K562 (cell line): ENCODE measurements around the gene ALDH3B2. TPM values are rescaled to one million over a fixed set of nuclear protein-coding genes. Genes with fewer than 3 reads are reported as not detected.
A peak's percentile ranks its signal among the peaks of the same experiment; 100 is the strongest.
"Not testable (repeated sequence)": the region's sequence is repeated elsewhere in the genome, so short reads cannot be mapped to it uniquely, and the experiment has no call there.

ENCODE experiments used
- ATAC-seq: fragments of 200-7000 bp; cut with Tn5 transposase; 3 replicates; pipeline ENCODE4 v1.9.1; 2020; ENCODE audit warnings: moderate library complexity
- BruUV-seq: library from RNA; stranded (reverse); fragments of 400-500 nt; replicated peaks from 2 replicates; lab custom pipeline; 2021; lab: Mats Ljungman, UMichigan
- CTCF ChIA-PET: fragments of 300-600 bp; formaldehyde crosslinking; extraction: SDS; loops from one replicate; lab custom pipeline; 2021; ENCODE audit warnings: low intra/inter-chr PET ratio; lab: Yijun Ruan, JAX
- POLR2A ChIA-PET: fragments of 300-600, 350-650 bp; sonication (Branson Sonifier 250); formaldehyde crosslinking; extraction: SDS; loops from one replicate; lab custom pipeline; 2021; ENCODE audit warnings: antibody characterized with exemption, inconsistent platforms; lab: Yijun Ruan, JAX
- DNase-seq, 4 experiments: peaks; one replicate each; pipeline versions ENCODE4 v3.0.0 to v3.0.0-alpha.2; 2011 to 2018; ENCODE audit warnings: low spot score in 3 of 4, mixed read lengths in 3 of 4; ENCODE audit errors: extremely low read depth in 1 of 4
- FAIRE-seq: peaks from 2 replicates; lab custom pipeline; 2011; peaks lifted over from hg19 to GRCh38; lab: Jason Lieb, UNC
- H2AFZ ChIP-seq: 2 replicates; pipeline ENCODE4 v1.6.0; 2011; ENCODE audit warnings: low read depth, low read length, control low read depth, inconsistent platforms
- H3K27ac ChIP-seq: fragments of 200-600 bp; 3 replicates; pipeline ENCODE4 v1.8.0; 2011; ENCODE audit warnings: low read depth, mild to moderate bottlenecking, control low read depth, inconsistent platforms, low read length, moderate library complexity, mixed read lengths; ENCODE audit errors: extremely low read depth
- H3K27me3 ChIP-seq, 2 experiments: fragments of 300-600 bp in 1 of 2; 2 replicates in 1 of 2; 3 replicates in 1 of 2; pipeline versions ENCODE4 v1.6.0 to v1.8.0; 2011; ENCODE audit warnings: inconsistent platforms in 2 of 2, low read length in 2 of 2, mild to moderate bottlenecking in 1 of 2, mixed read lengths in 1 of 2, moderate library complexity in 1 of 2; ENCODE audit not compliant: control insufficient read depth in 2 of 2, insufficient read depth in 2 of 2
- H3K36me3 ChIP-seq: fragments of 300-600 bp; 3 replicates; pipeline ENCODE4 v1.8.0; 2011; ENCODE audit warnings: mild to moderate bottlenecking, low read length, inconsistent platforms; ENCODE audit not compliant: control insufficient read depth, insufficient read depth
- H3K4me1 ChIP-seq, 2 experiments: fragments of 200-600 bp in 1 of 2; replicated peaks in 1 of 2; 2 replicates in 1 of 2; 3 replicates in 1 of 2; pipeline versions ENCODE4 v1.5.1 to v1.8.0; 2011; ENCODE audit warnings: inconsistent platforms in 2 of 2, low read length in 2 of 2, mild to moderate bottlenecking in 1 of 2, mixed read lengths in 1 of 2, moderate library complexity in 1 of 2; ENCODE audit not compliant: control insufficient read depth in 2 of 2, insufficient read depth in 2 of 2
- H3K4me2 ChIP-seq: 2 replicates; pipeline ENCODE4 v1.6.1; 2011; ENCODE audit warnings: low read length, control low read depth, inconsistent platforms, mixed read lengths; ENCODE audit not compliant: insufficient read depth
- H3K4me3 ChIP-seq: fragments of 200-600 bp; sonication (generic), shearing (Covaris generic); 2 replicates; pipeline ENCODE4 v1.5.1; 2016; ENCODE audit warnings: control low read depth, inconsistent platforms
- H3K79me2 ChIP-seq: fragments of 200-600 bp; 3 replicates; pipeline ENCODE4 v1.8.0; 2011; ENCODE audit warnings: low read length, inconsistent platforms; ENCODE audit not compliant: control insufficient read depth, insufficient read depth
- H3K9ac ChIP-seq, 2 experiments: 2 replicates each; pipeline versions ENCODE4 v1.6.0 to v1.6.1; 2011; ENCODE audit warnings: low read depth in 2 of 2, low read length in 2 of 2, control low read depth in 1 of 2, inconsistent platforms in 1 of 2, mild to moderate bottlenecking in 1 of 2, mixed read lengths in 1 of 2; ENCODE audit not compliant: insufficient read depth in 1 of 2
- H3K9me1 ChIP-seq: one replicate; pipeline ENCODE4 v1.6.0; 2011; ENCODE audit warnings: inconsistent platforms, mild to moderate bottlenecking, low read length, moderate library complexity; ENCODE audit not compliant: control insufficient read depth, insufficient read depth
- H3K9me3 ChIP-seq: replicated peaks from 2 replicates; pipeline ENCODE4 v1.5.1; 2011; ENCODE audit warnings: low read depth, low read length, inconsistent platforms; ENCODE audit not compliant: control insufficient read depth, insufficient read depth
- H4K20me1 ChIP-seq: replicated peaks from 2 replicates; pipeline ENCODE4 v1.6.1; 2011; ENCODE audit warnings: low read length, inconsistent platforms, mixed read lengths; ENCODE audit not compliant: control insufficient read depth, insufficient read depth
- MIER1 ChIP-seq: fragments of 450-650 bp; IDR thresholded peaks from 2 replicates; pipeline ENCODE4 v1.6.1; 2016; ENCODE audit warnings: antibody characterized with exemption, mild to moderate bottlenecking, low read depth
- TFE3 ChIP-seq: fragments of 450-650 bp; formaldehyde crosslinking; IDR thresholded peaks from 2 replicates; pipeline ENCODE4 v1.4.0; 2020; ENCODE audit warnings: mild to moderate bottlenecking, mixed read lengths
- WGBS: fragments of 100-300 bp; shearing (Covaris generic); methylation state at CpG from one replicate; pipeline ENCODE4 v1.1.6; 2016; ENCODE audit warnings: low coverage, mixed read lengths; ENCODE audit not compliant: insufficient coverage; ENCODE audit errors: missing lambda C conversion rate; 5-methylcytosine and 5-hydroxymethylcytosine counted together
- in situ Hi-C: fragments of 300-500 bp; cut with MboI; formaldehyde crosslinking; loops from 4 replicates; pipeline ENCODE4 v1.15.0; 2018; ENCODE audit warnings: inconsistent platforms, mixed read lengths
- intact Hi-C: fragments of 100-400 bp; cut with micrococcal nuclease; formaldehyde crosslinking; loops from 2 replicates; pipeline ENCODE4 v1.14.2; 2022
- polyA plus RNA-seq, 8 experiments: library from polyadenylated mRNA; depleted of rRNA in 4 of 8; stranded (reverse) in 5 of 8; unstranded in 3 of 8; fragments of >200 nt; fragmentation: Nextera tagmentation in 2 of 8; fragmentation: Illumina TruSeq in 1 of 8; extraction: Ambion mirVana in 2 of 8; extraction: Trizol in 1 of 8; gene quantifications; 2 replicates each; pipeline versions ENCODE4 v1.2.1 to v1.2.3, GENCODE V29; 2011 to 2014; ENCODE audit warnings: inconsistent platforms in 1 of 8, missing spikeins in 1 of 8
- total RNA-seq, 7 experiments: library from RNA; depleted of rRNA in 6 of 7; stranded (reverse); fragments of >200 nt in 6 of 7; fragmentation: Illumina TruSeq in 2 of 7; extraction: Trizol in 2 of 7; gene quantifications; 2 replicates each; pipeline versions ENCODE4 v1.2.1 to v1.2.3, GENCODE V29; 2011 to 2021; ENCODE audit warnings: low replicate concordance in 1 of 7
- TF ChIP-seq, protein P1 (sequence below): sonication (generic); formaldehyde crosslinking; IDR thresholded peaks from 2 replicates; pipeline ENCODE4 v1.5.0; 2020; ENCODE audit warnings: missing genetic modification reagents

The ALDH3B2 gene
- total and polyA plus RNA-seq, 9 of the 15 experiments (the other 6 are each of a cell fraction or from before 2014, with no cell fraction given): not detected

- BruUV-seq: not testable (repeated sequence)
- 13% methylated on average over 14 of the region's 14 CpGs for WGBS
Measured at GRCh38 chr11:67682126-67683034, 8.0 kb upstream of the ALDH3B2 start.

GRCh38 chr11:67680696-67681470 is 6.5 kb upstream of the ALDH3B2 start:
- POLR2A ChIA-PET: interaction anchor here (2.0 kb wide), 1 partner anchor 10 kb away, joined by 6 read pairs; no protein-coding TSS in a partner anchor
- no TSS peak for BruUV-seq

More at GRCh38 chr11:67682126-67683034, 8.0 kb upstream of the ALDH3B2 start:
- POLR2A ChIA-PET: interaction anchor here (0.6 to 2.0 kb wide), 2 partner anchors 9 to 363 kb away, joined by 3 to 6 read pairs; no protein-coding TSS in a partner anchor
- H3K27ac ChIP-seq, H3K79me2 ChIP-seq, H3K36me3 ChIP-seq, H3K9me1 ChIP-seq, H3K4me2 ChIP-seq, H3K9ac ChIP-seq, H2AFZ ChIP-seq, H4K20me1 ChIP-seq, DNase-seq, intact Hi-C loops, in situ Hi-C loops, H3K4me3 ChIP-seq, H3K4me1 ChIP-seq, CTCF ChIA-PET, FAIRE-seq, H3K9me3 ChIP-seq, ATAC-seq: not testable (repeated sequence)
- peaks cover 6 to 19% of the 10 kb centered on the region in 2 experiments; a peak in 4 of 5 replicates for H3K27me3 ChIP-seq

More at GRCh38 chr11:67680696-67681470, 6.5 kb upstream of the ALDH3B2 start:
- no peak overlapping the region for H3K9ac ChIP-seq
- H3K9me3 ChIP-seq: no peaks in the 10 kb centered on the region
- no peaks in the 10 kb centered on the region for H3K79me2 ChIP-seq
- H3K36me3 ChIP-seq: no peaks in the 10 kb centered on the region
- no peaks in the 10 kb centered on the region for H4K20me1 ChIP-seq
- no peak overlapping the region for H2AFZ ChIP-seq
- H3K27ac ChIP-seq: no peak overlapping the region
- peaks cover 3 to 14% of the 10 kb centered on the region in 2 experiments; a peak in 4 of 5 replicates for H3K27me3 ChIP-seq
- CTCF ChIA-PET: no interaction called here
- DNase-seq: no peak
- no peaks in the 10 kb centered on the region for H3K9me1 ChIP-seq
- in situ Hi-C loops (no loop called here), intact Hi-C loops (no loop called here)
- ATAC-seq: no peak
- no peaks in the 10 kb centered on the region for H3K4me1 ChIP-seq
- no peak overlapping the region for H3K4me3 ChIP-seq
- TF ChIP-seq MIER1 (no peak), TFE3 (peak; percentile 17; the same call in 1 of the 2 replicates)
- TF ChIP-seq, protein P1, sequence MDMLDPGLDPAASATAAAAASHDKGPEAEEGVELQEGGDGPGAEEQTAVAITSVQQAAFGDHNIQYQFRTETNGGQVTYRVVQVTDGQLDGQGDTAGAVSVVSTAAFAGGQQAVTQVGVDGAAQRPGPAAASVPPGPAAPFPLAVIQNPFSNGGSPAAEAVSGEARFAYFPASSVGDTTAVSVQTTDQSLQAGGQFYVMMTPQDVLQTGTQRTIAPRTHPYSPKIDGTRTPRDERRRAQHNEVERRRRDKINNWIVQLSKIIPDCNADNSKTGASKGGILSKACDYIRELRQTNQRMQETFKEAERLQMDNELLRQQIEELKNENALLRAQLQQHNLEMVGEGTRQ (CRISPR knock-in tag): 0 out of 2 replicates have a peak, but pooled peaks have one; percentile 3
- FAIRE-seq: no peak
- no peak overlapping the region for H3K4me2 ChIP-seq
- WGBS: 9% methylated on average over 3 of the region's 3 CpGs
